Activated naive CD4-positive, alpha-beta T cell (primary cell): Measurements from ENCODE around the gene GNB1L.
"Not testable (repeated sequence)": the region's sequence is repeated elsewhere in the genome, so short reads cannot be mapped to it uniquely, and the experiment has no call there.

Source experiments
- DNase-seq, 4 experiments: peaks; one replicate each; lab custom pipeline; 2025; lab: John Stamatoyannopoulos, UW

The GNB1L gene

DNA sequence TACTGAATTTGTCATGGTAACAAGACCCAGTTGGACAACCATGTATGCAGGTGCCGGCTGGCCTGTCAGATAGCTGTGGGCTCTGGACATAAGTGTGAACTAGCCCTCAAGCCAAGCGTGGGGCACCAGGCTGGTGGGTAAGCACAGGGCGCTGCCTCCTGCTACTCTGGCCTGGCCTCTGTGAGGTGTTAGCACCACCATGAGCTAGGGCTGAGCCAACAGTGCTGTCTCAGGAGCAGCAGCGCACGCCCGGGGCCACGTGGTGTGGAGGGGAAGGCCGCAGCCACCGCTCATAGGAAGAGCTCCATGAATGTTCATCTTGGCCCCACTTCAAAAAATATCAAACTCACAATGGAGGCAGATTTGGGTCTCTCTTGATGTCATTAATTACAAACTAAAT lies 35.3 kb upstream of the GNB1L start:
- peak in 1 of 4 experiments; percentile 28 for DNase-seq

DNA sequence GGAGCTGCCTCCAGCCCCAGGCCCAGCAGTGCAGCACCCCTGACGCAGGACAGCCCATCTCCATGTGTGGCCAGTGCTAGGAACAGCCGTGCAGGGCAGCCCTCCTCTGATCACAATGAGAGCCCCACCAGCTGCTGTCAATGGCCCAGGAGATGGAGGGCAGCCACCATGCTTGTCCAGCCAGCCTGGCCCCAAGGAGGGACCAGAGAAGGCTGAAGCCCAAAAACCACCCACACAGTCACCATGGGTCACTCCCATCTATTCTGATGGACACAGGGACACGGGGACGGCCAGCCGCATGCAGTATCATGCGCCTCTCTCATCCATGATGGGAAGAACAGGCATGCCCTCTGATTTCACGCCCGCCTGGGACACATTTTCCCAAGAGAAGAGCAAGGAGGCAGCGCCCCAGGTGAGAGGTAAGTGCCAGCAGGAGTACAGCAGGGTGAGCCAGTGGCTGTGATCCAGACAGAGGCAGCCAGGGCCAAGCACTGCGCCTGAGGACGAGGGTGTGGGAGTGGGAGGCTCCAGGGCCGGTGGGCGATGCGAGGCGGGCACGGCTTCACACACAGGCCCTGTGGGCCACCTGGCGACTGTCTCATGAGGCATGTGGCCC lies 33.6 kb upstream of the GNB1L start:
- no peak for DNase-seq

DNA sequence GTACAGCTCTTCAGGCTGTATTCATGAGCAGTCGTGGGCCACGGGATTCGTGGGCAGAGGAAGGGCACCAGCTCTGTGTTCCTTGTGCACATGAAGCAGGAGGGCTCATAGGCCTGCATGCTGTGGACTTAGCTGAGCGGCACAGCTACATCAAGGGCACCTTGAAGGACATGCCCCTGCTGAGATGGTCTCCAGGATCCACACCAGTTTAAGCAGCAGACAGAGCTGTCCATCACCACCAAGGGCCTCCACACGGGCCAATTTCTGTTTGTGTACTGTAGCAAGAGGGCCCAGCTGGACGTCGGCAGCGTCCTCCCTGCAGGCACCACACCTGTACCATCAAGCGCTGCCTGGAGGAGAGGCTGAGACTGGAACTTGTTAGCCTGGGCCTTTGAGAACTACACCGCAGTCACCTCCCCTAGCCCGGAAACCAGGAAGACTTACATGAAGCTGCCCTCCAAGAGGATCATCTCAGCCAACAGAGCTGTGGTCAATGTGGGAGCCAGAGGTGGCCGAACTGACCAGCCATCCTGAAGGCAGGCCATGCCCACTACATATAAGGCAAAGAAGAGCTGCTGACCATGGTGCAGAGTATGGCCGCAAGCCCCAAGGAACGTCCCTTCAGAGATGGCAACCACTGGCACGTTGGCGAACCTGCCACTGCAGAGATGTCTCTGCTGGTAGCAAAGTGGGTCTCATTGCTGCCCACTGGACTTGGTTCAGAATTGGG lies 32.7 kb upstream of the GNB1L start:
- DNase-seq: no peak

DNA sequence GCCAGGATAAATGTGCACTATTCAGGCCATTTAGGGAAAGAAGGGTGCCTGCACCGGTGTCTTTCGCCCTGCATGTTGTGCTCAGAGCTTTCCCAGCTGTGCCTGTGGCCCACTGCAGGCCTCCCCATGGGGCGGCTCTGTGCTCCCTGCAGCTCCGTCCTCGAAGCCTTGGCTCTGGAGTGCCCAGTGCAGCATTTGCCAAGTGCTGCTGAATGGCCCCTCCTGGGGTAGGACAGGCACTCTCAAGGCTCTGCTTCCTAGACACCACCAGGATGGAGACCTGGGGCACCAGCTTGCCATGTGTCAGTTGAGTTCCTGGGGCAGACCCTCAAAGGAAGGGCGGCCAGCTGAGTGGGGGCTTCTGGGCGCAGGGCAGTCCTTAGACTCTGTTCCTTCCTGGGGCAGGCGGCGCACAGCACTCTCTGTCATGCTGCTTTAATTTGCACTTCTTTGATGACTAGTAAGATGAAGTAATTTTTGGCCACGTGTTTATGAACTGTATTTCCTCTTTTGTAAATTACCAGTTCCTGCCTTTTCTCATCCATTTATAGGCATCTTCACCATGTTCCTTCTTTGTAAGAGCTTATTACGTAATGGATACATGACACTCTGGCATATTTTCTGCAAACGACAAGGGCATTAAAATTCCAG lies 32.1 kb upstream of the GNB1L start:
- DNase-seq: peak in 2 of 4 experiments; percentile 30 to 38

DNA sequence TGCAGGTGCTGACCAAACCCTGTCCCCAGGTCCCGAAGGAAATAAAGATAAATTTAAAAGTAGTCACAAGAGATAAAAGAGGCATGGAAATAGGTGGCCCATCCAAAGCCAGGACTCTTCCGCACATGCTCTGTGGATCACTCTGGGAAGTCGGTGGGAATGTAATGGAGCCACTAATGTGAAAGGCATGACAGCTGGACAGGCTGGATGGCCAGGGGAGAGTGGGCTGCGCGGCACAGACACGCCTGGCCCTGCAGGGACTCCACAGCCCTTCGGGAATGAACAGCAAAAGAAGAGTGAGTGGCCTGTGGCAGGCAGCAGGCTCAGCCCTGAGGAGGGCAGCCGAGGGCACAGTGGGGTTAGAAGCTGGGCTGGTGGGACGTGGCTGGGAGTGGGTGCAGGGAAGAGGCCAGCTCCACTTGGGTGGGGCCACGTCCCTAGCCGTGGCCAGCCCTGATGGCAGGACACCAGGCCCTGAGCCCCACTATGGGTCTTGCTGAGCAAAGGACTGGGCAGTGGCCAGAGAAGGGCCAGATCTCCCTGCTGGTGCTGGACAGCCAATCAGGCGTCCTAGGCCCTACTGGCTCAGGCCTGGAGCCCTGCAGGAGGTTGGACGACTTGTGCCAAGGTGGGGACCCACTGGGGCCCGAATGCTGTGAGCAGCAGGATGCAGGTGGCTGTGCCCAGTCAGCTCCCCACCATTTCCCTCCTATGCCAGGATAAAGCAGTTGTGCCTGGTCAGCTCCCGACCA lies 31.3 kb upstream of the GNB1L start:
- DNase-seq: no peak

DNA sequence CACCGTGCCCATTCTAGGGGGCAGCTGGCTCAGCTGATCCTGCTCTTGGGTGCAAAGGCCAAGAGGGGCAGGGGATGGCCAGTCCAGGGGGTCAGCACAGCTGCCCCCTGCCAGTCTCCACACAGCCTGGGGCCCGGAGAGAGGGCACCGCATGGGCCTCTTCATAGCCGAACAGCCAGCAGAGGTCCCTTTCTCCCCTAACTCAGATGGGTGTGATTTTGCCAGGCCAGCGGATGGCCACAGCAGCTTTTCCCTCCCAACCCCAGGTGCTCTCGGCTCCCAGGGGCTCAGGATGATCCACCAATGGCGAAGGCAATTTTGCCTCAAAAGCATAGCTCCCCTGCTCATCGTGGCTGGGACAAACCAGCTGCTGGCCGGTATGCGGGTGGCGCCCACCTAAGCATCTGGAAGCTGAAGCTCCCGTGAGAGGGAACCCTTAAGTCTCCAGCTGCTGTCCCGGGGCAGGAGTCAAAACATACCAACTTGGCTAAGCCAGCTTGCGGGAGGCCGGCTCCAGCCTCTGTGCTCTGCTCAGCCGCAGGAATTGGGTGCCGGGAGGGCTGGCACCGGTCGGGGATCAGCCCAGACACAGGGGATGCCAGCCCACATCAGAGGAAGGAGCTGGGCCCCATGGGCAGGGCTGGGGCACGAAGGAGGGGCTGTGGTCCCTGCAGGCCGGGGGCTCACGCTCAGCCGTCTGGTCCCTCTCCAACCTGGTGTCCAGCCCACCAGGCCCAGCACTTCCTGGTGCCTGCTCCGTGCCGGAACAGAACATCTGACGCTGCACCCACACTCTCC lies 30.5 kb upstream of the GNB1L start:
- DNase-seq: no peak

DNA sequence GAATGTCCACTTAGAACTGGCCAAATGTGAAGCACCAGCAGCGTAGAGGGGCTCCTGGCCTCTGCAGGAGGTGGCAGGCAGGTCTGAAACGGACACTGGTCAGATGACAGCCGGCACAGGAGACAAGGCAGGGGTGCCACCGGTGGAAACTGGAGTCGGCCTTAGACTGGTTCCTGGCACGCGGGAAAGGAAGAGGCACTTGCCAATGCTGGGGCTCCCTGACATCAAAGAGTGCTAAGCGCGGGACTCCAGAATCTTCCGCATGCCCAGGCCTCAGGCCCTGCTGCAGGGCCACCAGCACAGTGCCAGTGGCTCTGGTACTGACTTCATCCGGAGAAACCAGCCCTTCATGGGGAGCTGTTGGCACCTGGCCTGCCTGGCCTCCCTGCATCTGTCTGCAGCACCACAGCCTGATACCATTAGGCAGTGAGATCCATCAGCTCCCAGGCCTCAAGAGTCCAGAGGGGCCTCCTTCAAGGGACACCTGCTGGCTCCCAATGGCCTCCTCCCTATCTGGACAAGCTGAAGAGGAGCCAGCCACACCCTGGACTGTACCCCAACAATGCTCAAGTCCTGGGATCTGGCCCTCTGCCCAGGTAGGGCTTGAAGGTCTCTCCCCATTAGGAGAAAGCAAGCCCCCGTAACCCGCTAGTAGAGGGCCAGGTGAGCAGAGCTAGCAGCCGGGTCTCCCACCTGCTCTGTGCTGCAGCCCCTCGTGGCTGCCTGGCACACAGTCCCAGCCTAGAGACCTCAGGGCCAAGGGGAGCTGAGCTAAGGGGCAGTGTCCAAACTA lies 29.7 kb upstream of the GNB1L start:
- no peak for DNase-seq

DNA sequence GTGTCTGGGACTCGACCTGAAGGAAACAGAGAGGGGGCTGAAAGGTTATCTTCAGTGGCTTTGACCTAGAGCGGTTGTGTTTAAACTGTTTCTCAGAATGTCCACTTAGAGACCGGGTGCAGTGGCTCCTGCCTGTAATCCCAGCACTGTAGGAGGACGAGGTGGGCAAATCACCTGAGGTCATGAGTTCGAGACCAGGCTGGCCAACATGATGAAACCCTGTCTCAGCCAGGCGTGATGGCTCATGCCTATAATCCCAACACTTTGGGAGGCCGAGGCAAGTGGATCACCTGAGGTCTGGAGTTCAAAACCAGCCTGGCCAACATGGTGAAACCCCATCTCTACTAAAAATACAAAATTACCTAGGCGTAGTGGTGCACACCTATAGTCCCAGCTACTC lies 28.8 kb upstream of the GNB1L start:
- DNase-seq: not testable (repeated sequence)

DNA sequence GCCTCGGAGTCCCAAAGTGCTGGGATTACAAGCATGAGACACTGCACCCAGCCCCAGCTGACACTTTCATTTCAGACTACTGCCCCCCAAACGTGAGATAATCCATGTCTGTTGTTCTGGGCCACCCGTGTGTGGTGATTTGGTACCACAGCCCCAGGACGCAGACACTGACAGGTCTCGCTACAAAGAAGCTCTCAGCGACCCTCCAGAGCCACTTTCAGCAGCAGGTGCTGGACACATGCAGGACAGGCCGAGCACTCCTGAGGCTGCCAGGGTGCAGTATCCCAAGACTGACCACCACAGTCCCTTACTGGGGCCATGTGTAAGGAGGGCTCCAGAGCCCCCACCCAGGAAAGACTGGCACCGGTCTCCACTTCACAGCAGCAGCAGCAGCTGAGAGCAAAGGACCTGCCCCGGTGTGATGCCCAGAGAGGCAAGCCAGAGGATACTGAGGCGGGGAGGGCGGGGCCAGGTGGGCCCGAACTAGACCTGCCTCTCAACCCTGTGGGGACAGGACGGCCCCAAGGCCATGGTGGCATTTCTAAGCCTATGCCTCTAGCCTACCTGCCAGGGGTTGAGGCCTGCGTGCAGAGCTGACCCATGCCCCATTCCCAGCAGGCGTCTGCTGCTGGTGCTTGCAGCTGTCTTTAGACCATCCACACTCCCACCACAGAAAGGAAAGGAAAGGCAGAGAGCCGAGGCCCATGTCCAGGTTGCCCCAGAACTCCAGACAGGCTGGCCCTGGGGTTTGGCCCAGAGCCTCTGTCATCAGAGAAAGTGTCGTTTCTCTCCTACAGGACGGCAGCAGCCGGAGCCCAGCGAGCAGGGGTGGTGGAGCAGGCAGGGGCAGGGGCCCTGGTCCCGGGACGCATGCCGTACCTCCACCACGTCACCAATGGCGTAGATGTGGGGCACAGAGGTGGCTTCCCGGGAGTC lies 28.0 kb upstream of the GNB1L start:
- no peak for DNase-seq

DNA sequence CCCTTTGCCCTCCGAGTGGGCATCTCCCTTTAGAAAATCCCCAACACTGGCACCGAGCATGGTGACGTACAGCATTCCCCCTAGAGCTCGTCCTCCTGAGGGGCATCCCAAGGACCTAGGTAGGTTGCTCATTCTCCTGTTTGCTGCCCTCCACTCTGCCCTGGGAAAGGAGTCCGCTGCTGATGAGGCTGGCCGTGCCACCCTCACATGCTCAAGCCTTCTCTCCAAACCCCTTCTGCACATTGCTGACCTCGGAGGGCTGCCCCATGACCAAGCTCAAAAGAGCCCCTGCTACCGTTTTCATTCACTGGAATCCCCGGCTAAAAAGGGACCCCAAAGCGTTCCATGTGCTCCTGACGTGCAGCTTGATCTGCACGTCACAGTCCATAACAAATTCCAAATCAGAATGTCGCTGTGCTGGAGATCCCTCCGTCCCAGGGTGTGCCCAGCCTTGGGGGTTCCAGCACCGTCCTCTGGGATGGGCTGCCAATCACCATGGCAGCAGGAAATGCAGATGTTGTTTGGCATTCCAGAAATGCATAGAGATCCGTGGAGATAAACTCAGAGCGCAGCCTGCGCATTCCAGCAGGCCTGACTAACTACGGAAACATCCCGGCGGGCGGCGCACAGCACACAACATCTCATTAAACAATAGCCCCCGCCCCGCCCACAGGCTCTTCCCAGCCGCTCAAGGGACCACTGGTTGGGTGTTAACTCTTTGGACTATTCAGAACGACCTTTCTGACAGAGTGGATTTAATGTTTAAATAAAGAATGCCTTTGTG lies 26.3 kb upstream of the GNB1L start:
- DNase-seq: no peak

DNA sequence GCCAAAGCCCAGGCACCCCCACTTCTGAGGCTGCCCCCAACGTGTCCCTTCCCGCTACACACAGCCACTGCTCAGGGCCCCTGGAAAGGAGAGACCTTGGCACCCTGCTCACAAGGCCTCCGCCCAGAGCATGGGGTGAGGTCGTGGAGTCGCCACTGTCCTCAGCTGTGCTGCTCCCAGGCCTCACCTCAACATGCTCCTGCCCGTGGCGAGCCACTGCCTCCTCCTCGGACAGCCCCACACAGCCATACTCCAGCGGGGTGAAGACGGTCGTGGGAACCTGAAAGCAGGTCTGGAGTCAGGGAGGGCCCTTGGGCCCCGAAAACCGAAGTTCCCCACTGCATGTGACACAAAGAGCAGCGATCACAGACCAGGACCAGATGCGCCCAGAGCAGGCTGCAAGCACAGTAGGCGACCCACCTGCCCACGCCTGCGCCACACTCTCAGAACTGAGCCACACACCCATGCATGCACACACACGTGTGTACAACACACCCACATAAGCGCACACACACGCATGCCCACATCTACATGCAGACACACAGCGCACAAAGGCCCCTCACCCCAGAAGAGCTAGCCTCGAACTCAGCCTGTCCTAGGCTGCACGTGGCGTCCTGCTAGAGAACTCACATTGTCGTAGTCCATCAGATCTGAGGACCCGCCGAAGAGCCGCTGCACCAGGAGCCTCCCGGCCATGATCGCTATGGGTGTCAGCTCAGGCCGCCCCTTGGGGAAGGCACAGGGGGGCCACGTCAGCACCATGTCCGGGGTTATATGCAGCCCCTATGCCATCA lies 25.5 kb upstream of the GNB1L start:
- DNase-seq: no peak

DNA sequence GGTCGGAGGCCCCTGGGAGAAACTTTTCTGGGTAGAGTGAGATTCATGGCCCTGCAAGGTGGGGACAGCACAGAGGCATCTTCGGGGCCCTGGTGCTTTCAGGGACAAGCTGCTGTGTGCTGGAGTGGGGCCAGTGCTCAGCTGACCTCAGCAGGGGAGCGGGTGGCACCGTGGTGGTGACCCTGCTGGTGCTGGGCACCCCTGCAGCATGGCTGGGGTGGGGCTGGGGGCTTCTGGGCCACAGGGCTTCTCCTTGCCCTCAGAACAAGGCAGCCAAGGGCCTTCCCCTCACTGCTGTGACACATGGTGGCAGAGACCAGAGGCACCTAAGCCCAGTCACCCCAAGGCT lies 24.9 kb upstream of the GNB1L start:
- DNase-seq: no peak

DNA sequence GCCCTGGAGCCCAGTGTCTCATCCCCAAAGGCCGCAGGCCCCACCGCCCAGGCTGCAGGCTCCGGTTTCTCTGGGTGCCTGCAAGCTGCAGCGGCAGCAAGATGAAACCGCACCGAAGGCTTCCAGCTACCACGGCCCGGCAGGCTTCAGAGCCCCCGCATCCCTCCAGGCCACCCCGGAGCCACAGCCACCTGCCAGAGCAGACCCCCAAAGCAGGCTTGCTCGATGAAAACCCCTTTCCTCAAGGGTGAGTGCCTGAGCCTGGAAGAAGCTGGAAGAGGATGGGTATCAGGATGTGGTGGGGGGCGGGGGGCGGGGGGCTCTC lies 24.5 kb upstream of the GNB1L start:
- no peak for DNase-seq

DNA sequence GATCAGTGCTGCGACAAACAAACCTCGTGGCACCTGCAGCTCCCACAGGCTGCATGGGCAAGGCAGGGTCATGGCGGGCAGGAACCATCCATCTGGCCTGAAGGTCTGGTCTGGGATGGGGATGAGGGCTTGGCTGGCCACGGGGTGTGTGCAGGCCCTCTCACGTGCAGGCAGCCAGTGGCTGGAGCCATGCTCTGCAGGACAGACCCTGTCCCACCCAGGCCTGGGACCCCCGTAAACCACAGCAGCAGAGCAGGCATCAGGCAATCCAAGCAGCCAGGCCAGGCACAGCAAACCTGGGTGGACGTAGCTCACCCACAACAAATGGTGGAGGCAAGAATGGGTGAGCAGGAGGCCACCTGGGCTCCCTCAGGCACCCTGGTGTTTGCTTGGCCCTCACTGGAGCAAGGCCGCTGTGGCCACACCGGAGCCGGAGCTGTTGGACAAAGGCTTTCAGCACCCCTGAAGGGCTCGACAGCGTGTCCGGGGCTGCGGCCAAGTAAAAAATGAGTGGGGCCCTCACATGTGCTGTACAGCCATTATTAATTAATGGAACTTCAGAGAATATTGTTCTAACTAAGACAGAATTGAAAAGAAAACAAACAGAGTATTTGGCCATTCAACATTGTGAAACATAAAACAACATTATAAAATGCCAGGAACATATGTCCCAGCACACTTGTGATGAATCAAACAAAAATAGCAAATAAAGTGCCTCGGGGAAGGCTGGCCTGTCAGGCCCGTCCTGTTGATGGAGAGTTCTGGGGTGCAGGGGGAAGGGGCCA lies 24.0 kb upstream of the GNB1L start:
- no peak for DNase-seq

DNA sequence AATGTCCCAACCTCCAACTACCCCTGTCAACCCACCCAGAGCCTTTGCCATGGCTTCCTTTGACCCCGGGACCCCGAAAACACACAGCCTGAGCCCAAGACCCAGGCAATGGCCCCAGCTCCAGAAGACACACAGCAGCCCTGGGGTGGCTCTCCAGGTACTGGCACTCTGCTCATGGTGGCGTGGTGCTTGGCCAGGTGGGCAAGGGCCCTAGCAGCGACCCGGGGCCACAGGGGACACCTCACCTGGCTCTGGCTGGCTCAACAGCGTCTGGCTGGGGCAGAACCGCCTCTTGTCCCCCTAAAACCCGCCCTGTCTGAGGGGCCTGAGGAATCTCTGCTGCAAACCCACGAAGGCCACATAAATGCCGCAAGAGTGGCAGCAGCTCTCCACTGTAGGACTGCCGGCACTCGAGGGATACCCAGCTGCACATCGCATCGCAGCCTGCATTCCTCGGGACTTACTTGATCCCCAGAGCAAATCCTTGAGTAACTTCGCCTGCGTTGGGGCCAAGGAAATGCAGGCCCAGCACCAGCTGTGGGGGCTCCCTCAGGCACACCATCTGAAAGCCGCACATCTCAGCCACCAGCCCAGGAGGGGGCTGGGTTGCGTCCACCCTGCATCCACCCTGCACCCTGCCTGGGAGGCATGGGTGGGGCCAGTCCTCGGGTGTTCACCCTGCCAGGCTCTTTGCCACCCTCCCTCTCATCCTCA lies 23.1 kb upstream of the GNB1L start:
- DNase-seq: no peak

DNA sequence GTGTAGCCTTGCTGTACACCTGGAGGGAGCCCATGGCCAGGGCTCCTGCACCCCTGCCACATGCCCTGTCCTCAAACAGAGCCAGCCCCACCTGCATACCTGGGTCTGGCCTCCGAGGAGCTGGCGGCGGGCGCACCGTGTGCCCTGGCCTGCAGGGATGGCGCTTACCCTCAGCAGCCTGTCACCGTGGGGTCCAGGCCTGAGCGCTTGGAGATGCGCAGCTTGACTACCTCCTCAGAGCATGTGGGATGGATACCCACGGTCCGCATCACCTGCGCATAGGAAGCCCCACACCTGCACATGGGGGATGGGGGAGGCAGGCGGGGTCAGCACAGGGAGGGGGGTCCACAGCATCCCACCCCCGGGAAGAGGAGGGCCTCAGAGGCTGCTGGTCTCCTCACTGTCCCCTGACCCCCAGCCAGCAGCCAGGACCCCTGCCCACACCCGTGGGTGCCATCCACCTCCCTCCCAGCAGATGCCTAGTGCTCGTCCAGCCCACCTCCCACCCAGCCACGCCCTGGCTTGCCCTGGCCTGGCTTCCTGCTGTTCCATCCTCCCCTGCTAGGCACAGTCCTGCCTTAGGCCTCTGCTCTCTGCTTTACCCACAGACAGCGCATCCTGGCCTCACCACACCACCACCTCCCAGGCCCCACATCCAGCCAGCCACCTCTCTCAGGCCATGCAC lies 22.4 kb upstream of the GNB1L start:
- no peak for DNase-seq
